GM19238 (cell line): ENCODE data around the gene TADA2B.

Experiments used
- DNase-seq: peaks from one replicate; pipeline ENCODE4 v3.0.0; 2011; ENCODE audit warnings: low spot score; ENCODE audit not compliant: insufficient read length

Gene TADA2B, protein sequence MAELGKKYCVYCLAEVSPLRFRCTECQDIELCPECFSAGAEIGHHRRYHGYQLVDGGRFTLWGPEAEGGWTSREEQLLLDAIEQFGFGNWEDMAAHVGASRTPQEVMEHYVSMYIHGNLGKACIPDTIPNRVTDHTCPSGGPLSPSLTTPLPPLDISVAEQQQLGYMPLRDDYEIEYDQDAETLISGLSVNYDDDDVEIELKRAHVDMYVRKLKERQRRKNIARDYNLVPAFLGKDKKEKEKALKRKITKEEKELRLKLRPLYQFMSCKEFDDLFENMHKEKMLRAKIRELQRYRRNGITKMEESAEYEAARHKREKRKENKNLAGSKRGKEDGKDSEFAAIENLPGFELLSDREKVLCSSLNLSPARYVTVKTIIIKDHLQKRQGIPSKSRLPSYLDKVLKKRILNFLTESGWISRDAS

DNA sequence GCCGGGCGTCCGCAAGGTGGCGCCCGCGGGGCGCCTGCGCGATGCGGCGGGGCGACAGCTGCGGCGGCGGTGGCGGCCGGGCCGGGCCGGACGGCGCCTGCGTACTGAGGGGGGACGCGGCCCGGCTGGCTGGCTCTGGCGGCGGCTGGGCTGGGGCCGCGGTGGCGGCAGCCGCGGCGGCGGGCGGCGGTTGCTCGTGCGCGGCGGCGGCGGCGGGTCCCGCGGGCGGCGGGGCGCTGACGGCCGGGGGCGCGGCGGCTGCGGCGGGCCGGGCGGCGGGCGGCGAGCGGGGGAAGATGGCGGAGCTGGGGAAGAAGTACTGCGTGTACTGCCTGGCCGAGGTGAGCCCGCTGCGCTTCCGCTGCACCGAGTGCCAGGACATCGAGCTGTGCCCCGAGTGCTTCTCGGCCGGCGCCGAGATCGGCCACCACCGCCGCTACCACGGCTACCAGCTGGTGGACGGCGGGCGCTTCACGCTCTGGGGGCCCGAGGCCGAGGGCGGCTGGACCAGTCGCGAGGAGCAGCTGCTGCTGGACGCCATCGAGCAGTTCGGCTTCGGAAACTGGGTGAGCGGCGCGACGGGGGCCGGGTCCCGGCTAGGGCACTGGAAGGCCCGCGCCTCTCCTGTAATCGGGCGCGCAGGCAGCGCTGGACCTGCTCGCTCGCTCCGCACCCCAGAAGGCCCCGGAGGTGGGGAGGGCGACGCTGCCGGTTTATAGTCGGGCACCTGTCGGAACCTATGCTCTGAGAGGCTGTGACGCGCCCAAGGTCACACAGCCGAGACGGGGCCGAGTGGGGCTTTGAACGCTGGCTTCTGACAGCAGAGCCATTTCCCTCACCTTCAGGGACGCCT is at the start of gene TADA2B:
TSS of gene TADA2B (plus strand) at position 89 of the 853 bp plus-strand sequence. CDS start at position 297, 208 bp downstream.
- DNase-seq = peak; percentile 82

DNA sequence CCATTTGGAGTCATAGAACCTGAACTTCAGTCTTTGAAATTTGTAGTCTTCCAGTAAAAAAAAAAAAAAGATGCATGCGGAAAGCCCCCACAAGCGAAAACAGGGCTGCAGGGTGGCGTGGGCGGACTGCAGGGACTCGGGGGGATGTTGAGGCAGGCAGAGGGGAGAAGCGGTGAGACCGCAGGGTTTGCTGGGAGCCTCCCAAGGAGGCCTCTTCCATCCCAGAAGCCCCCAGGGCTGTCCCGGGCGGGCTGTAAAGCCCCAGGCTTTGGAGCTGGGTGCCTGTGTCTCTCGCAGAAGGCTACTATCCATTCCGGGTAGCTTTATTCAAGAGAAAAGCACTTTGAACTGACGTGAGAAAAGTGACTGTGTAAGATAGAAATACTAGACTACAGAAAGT is 46.7 kb upstream of the TADA2B start:
- no peak for DNase-seq

DNA sequence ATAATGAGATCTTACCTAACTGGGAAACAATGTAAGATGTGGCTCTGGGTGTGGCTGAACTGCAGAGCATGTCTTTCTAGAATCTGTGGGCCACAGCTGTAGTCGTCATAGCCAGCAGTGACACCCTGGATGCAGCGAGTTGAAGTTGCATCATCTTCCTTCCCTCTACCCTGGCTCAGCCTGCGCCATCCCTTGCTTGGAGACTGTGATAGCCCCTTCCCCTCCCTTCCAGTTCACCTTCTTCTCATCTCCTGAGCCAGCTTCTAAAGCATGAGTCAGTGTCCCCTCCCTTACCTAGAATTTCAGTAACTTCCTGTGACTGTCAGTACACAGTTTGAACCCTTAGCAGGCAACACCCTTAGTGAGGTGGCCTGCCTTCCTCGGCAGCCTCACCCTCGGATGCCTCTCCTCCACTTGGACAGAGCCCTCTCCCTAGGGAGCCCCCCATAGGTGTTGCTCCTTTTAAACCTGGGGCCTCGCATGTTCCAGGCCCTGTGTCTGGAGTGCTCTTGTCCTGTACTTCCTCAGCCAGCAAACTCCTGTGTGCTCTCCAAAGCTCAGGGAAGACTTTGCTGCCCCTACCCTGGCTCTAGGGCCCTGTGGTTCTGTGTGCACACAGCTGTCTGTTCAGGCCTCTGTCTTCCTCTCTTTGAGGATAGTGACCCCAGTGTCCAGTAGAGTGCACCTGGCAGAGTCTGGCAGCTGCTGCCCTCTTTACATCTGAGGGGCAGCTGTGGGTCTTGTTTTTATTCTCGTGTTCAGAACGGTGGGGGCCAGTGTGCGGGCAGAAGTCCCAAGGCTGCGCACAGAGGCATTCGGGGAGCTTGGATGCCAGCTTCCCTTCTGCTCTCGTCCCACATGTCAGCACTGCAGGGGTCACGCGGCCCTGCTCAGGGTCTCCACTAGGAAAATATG is 43.7 kb upstream of the TADA2B start:
- DNase-seq = no peak

DNA sequence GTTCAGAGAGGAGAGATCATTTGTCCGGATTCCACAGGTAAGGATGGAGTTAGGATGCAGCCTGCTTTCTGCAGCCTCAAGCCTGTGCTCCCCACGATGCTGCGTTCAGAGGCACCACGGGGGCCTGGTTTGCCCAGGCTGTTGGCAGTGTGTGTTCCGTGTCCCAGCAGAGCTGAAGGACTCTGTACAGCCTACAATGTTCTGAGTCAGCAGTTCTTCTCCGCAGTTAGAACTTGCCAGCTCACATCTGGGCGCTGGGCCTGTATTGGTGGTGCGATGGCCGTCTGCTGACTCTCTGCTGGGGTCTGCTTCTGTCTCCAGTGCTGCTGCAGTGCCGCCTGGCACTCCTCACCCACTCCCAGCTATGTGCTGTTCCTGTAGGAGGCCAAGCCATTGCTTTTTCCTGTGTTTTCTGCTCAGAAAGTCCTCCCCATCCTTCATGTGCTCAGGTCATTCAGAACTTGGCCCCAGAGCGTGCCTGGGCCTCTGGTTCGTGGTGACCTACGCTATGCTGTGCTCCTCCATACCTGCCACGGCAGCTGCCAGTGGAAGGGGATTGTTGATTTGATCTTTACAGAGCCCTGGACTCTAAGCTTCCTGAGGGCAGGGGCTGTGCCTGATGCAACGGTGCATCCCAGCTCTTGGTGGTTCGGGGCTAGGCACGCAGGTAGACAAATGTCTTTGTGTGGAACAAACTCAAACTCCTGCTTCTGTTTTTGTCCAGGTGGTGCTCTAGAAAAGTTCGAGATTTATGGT is 42.6 kb upstream of the TADA2B start:
- DNase-seq = no peak

DNA sequence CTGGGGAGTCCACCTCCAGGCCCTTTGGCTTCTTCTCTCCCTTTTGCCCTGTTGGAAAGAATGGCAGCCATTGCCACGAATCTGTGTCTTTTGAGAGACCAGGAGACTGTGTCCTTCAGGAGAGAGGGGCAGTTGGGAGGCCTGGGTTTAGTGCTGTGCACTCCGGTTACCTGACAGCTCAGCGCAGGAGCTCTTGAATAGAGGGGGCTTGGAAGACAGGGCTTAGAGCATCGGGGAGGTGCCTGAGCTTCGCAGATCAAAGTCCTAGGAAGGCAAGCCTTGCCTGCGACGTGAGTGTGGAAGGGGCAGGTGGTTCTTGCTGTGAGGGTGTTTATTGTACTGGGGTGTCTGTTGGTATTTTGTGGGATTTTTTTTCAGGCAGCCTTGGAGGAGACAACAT is 41.9 kb upstream of the TADA2B start:
- DNase-seq = no peak

DNA sequence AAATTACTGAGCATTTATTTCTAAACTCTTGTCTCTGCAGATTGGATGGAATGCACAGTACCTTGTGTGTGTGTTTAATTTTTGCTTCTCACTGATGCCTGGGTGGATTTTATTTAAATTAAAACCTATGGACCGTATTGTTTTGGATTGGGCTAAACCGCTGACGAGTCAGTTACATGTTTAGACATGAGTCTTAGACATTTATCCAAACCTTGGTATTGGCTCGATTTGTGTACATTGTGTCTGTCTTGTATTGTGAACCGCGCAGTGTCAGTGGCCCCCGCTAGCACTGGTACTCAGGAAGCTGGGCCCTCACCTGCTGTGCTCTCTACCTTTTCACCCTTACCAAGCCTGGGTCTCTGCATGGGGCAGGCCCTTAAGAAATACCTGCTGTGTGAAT is 40.8 kb upstream of the TADA2B start:
- DNase-seq = no peak

DNA sequence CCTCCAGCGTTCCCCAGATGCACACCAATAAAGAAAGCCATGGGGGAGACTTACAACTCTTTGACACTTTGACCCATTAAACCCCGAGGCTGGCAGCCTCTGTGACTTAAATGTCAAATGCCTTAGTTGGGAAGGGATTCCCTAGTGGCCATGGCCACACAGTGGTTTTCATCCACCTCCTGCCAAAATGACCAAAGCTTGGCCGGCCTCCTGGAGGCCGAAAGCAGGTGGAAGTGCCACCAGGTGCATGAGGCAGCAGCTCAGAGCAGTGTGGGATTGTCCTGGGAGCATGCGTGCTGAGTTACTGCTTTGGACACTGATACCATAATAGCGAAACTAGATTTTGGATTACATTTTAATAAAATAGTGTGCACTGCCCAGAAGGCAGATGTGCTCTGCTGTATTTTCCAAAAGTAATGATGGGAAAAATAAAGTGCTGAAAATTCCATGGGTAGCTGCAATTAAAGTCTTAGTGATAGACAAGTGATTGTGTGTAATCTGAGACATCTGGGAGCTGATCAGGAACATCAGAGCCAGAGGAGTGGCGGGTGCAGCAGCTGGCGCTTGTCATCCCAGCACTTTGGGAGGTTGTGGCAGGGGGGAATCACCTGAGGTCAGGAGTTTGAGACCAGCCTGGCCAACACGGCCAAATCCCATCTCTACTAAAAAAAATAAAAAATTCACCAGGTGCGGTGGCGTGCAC is 39.8 kb upstream of the TADA2B start:
- DNase-seq = no peak

DNA sequence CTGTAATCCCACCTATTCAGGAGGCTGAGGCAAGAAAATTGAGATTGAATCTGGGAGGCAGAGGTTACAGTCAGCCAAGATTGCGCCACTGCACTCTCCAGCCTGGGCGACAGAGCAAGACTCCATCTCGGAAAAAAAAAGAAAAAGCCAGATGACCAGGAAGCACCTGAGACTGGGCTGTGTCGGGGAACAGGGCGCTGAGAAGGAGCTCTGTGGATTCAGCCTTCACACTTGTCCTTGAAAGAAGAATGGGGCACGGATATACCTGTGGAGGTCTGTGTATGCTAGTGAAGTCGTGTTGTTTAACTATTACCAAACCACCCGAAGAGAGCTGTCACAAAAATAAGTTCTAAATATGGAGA is 39.3 kb upstream of the TADA2B start:
- no peak for DNase-seq

DNA sequence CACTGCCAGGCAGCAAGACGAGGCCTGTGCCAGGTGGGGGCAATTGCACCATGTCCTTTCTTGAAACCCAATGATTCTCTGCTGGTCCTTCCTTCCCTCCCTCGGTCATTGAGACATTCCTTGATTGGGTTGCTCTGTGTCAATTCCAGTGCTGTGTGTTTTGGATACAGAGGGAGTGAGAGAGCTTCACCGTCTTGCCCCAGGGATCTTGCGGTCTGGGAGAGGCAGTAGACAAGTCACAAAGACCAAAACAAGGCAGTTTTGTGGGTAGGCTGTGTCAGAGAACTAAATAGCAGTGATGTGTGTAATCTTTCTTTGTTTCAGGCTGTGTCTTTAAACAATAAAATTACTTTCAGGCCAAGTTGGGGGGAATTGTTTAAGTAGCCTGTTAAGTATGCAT is 38.8 kb upstream of the TADA2B start:
- DNase-seq = no peak

DNA sequence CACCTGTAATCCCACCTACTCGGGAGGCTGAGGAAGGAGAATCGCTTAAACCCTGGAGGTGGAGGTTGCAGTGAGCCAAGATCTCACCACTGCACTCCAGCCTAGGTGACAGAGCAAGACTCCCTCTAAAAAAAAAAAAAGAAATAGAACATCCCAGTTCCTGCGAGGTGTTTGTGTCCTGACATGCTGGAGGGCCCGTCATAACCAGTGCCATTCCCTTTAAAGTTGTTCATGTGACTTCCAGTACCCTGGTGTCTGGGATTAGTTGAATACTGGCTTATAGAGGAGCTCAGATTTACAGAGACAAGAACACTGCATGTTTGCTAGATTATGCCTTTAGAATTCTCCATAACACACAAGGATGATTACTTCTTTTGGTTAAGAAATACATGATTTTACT is 37.6 kb upstream of the TADA2B start:
- DNase-seq = no peak

DNA sequence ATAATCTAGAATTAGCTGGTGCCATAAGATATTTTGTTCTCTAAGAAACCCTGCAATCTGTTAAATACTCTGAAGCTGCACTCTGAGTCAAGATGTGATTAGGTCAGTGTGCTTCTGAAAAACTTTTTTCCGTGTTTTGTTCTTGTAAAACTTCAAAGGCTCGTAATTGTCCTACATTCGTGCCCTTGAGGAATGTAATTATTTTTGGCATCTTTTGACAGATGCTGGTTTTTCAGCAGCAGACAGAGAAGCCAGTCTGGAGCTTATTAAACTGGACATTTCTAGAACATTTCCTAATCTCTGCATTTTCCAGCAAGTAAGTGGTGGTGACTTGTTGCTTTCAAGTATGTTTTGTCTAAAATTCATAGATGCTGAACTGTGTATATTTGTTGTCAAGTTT is 36.8 kb upstream of the TADA2B start:
- no peak for DNase-seq

DNA sequence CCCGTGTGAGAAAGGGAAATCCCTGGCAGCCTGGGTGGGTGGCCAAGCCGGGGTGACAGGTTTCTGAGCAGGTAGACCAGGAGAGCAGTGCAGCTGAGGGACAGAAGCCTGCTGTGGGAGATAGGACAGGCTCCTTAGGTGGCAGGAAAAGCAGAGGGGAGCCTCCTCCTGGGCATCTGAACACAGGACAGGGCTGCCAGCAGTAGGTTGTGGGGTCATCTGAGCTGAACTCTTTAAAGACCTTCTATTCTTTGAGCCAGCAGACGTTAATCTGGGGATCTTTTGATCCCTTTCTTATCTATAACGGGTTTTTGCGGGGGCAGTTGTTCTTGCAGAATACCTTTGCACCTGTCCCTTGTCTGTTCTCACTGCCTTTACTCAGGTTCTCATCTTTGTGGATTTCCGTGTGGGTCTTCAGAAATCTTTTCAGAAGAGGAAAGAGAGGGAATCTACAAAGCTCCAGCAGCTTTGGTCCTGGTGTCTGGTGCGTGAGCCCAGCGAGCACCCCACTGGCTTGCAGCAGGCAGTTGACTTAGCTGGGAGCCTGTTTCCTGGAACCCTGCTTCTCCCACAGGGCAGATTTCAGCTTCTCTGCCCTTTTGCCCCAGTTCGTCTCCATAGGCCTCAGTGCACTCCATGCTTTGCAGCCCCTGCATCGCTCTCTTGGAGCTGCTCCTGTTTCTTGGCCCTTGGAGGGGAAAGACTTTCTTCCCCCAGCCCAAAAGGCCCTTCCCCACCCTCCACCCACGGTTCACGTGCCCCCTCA is 35.8 kb upstream of the TADA2B start:
- no peak for DNase-seq

DNA sequence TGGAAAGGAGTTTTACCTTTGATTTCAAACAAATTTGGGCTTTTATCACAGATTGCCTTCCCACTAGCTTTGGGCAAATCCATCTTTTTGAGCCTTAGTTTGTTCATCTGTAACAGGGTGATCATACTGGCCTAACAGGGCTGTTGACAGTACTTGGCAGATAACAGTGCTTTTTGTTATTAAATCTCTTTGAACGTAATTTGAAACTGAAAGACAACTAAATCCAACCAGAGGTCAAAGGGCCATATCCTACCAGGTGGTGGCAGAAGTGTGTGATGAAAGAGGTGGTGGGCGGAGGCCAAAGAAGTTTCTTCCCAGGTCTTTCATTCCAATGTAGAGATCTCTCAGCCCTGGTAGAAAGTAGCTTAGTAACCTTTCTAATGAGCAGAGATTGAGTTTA is 35.2 kb upstream of the TADA2B start:
- no peak for DNase-seq

DNA sequence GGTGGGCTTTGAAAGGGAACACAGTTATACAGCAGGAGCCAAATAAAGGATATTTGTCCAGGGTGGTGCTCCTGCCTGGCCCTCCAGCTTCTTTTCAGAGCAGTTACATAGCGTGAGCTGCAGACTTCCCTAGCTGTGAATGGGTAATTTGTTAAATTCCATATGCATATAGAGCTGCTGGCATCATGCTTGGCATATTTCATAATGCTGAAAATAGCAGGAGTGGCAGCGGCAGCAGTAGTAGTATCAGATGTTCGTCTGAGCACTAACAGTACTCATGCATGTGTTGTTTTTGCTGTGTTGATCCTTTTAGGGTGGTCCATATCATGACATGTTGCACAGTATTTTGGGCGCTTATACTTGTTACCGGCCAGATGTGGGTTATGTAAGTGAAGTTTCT is 33.6 kb upstream of the TADA2B start:
- DNase-seq = no peak

DNA sequence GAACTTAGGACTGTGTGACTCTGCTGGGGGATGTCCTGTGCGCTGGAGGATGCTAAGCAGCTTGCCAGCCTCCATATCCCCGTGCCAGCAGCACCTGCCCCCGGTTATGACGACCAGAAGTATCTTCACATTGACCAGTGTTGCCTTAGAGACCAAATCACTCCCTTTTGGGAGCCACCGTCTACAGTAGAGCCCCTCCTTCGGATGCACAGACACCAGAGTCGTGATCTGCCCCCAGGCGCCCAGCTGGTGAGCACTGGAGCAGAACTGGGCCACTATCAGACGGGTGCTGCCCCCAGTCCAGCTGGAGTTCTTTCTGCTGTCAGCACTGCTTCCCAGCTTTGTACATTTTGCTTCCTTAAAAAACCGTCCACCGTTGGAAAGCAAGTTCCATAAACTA is 30.0 kb upstream of the TADA2B start:
- DNase-seq = no peak

DNA sequence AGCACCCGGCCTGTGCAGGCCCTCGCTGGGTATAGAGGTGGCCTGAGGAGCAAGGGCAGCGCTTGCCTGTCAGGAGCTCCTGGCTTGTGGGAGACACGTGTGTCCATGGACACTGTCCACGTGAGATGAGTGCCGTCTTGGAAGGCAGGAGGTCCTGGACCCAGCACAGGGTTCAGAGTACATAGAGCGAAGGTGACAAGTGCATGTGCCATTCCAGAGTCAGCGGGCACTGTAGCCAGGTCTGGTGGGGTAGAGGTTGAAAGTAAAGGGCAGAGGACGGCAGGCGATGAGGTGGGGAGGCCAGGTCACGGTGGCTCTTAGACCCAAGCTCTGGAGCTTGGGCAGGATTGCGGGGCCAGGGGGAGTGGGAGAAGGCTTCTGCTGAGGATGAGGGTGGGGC is 28.4 kb upstream of the TADA2B start:
- no peak for DNase-seq

DNA sequence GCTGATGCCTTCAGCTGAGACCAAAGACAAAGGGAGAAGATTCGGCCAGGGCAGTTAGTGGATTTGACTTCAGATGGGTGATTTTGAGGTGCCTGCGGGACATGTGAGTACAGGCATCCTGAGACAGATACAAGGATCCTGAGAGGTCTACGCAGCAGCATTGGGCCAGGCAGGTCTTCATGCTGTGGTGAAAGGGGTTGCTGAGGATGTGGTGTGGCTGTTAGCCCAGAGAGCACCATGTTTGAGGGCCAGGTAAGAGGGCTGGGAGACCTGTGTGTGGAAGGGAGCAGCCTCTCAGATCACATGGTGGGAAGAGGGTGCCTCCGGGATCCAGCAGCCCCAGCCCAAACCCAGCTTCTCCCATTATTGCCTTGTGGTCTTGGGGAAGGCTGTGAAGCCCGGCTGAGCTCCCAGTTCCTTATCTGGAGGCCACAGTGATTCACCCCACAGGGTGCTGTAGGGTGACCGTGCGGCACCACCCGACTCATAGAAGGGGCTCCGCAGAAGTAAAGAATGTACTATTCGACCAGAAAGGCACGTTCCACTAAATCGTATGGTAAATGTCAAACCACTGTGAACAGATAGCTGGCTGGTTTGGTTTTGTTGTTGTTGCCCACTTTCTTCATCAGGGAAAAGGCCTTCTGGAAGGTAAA is 27.7 kb upstream of the TADA2B start:
- no peak for DNase-seq

DNA sequence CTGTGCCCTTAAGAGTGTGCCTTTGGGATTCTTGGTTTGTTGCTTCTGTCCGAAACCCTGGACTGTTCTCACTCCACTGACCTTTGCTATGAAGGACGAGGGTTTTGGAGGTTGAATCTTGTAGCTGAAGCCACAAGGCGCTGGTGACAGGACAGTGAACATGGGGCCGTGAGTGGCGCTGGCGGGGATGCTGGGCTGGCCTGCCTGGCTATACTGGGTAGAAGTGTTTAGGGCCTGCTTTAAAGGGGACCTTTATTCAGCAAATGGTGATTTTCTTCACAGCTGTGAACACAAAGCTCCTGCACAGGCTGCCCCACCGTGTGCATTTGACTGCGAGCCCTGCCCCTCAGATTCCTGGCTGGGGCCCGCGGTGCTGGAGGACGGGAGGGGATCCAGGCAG is 27.1 kb upstream of the TADA2B start:
- no peak for DNase-seq

DNA sequence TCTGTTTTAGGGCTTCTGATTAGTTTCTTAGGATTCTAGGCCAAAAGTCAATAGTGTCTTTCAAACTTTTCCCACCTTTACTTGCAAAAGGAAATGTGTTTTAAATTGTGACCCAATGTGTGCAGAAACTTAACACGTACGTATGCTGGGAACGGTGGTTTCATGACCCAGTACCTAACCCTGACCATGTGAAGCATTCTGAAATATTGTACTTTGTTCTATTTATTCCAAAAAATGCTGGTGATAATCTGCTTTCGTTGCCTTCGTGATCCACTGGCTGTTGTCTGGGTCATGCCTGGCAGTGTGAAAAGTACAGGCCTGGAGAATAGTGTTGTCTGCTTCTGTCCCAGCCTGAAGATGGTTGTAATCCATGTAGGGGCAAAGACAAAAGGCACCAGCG is 26.7 kb upstream of the TADA2B start:
- no peak for DNase-seq
